Liver (tissue), 9 donors: ENCODE results near the gene TSC22D2. TPM values are rescaled to one million over a fixed set of nuclear protein-coding genes. Genes with fewer than 3 reads are reported as not detected.

ENCODE experiments used
- DNase-seq: peaks from one replicate; pipeline ENCODE4 v3.0.0-alpha.2; 2017; ENCODE audit warnings: low spot score
- H3K27ac ChIP-seq, 2 donors: one replicate each; pipeline ENCODE4 v1.7.0; 2013; ENCODE audit warnings: inconsistent platforms in 2 of 2, low read length in 2 of 2, control low read depth in 1 of 2, low read depth in 1 of 2, mild to moderate bottlenecking in 1 of 2
- H3K27me3 ChIP-seq, 4 donors: one replicate each; pipeline versions ENCODE4 v1.6.1 to v1.7.0; 2013; ENCODE audit warnings: low read length in 3 of 4, inconsistent platforms in 1 of 4, mild to moderate bottlenecking in 1 of 4, moderate library complexity in 1 of 4; ENCODE audit not compliant: control insufficient read depth in 4 of 4, insufficient read depth in 4 of 4
- H3K36me3 ChIP-seq, 4 donors: one replicate each; pipeline versions ENCODE4 v1.6.1 to v1.7.0; 2013; ENCODE audit warnings: low read length in 3 of 4, mild to moderate bottlenecking in 3 of 4, low read depth in 1 of 4, moderate library complexity in 1 of 4; ENCODE audit not compliant: control insufficient read depth in 4 of 4, insufficient read depth in 3 of 4
- H3K4me1 ChIP-seq, 4 donors: one replicate each; pipeline versions ENCODE4 v1.6.1 to v1.7.0; 2013; ENCODE audit warnings: low read length in 3 of 4, mild to moderate bottlenecking in 3 of 4, moderate library complexity in 1 of 4; ENCODE audit not compliant: control insufficient read depth in 4 of 4, insufficient read depth in 4 of 4
- H3K4me3 ChIP-seq, 3 donors: one replicate each; pipeline versions ENCODE4 v1.6.1 to v1.7.0; 2013; ENCODE audit warnings: low read length in 3 of 3, control low read depth in 1 of 3, low read depth in 1 of 3, mild to moderate bottlenecking in 1 of 3
- H3K9ac ChIP-seq, 2 donors: one replicate each; pipeline ENCODE4 v1.7.0; 2013; ENCODE audit warnings: low read length in 2 of 2, mild to moderate bottlenecking in 2 of 2, moderate library complexity in 2 of 2, control low read depth in 1 of 2, low read depth in 1 of 2
- H3K9me3 ChIP-seq, 4 donors: one replicate each; pipeline versions ENCODE4 v1.6.1 to v1.7.0; 2013; ENCODE audit warnings: low read length in 3 of 4; ENCODE audit not compliant: control insufficient read depth in 4 of 4
- ATF3 ChIP-seq: IDR thresholded peaks from 2 replicates; pipeline ENCODE4 v1.6.1; 2016; ENCODE audit warnings: antibody characterized with exemption
- CTCF ChIP-seq: fragments of 150-350 bp; IDR thresholded peaks from 2 replicates; pipeline ENCODE4 v1.5.1; 2017; ENCODE audit warnings: improper control_type of control experiment, low read depth, low read length; ENCODE audit not compliant: missing input control
- EGR1 ChIP-seq, 2 donors: IDR thresholded peaks; 2 replicates each; pipeline ENCODE4 v1.6.1; 2016 to 2018; ENCODE audit warnings: antibody characterized with exemption in 2 of 2, low read depth in 2 of 2
- FOXA1 ChIP-seq: IDR thresholded peaks from 2 replicates; pipeline ENCODE4 v1.6.1; 2016; ENCODE audit warnings: antibody characterized with exemption
- FOXA2 ChIP-seq: IDR thresholded peaks from 2 replicates; pipeline ENCODE4 v1.6.1; 2016; ENCODE audit warnings: antibody characterized with exemption
- HNF4A ChIP-seq, 2 donors: conservative IDR thresholded peaks; 2 replicates each; pipeline ENCODE4 v1.6.1; 2016; ENCODE audit warnings: antibody characterized with exemption in 2 of 2, mild to moderate bottlenecking in 2 of 2
- HNF4G ChIP-seq: IDR thresholded peaks from 2 replicates; pipeline ENCODE4 v1.6.1; 2016; ENCODE audit warnings: antibody characterized with exemption
- MAX ChIP-seq: IDR thresholded peaks from 2 replicates; pipeline ENCODE4 v1.6.1; 2016; ENCODE audit warnings: antibody characterized with exemption
- NR2F2 ChIP-seq: IDR thresholded peaks from 2 replicates; pipeline ENCODE4 v1.6.1; 2016; ENCODE audit warnings: antibody characterized with exemption
- RAD21 ChIP-seq, 2 donors: IDR thresholded peaks; 2 replicates each; pipeline ENCODE4 v1.6.1; 2016; ENCODE audit warnings: antibody characterized with exemption in 2 of 2, mild to moderate bottlenecking in 2 of 2
- REST ChIP-seq: IDR thresholded peaks from 2 replicates; pipeline ENCODE4 v1.6.1; 2016; ENCODE audit warnings: antibody characterized with exemption, mild to moderate bottlenecking
- RXRA ChIP-seq, 2 donors: IDR thresholded peaks; 2 replicates each; pipeline ENCODE4 v1.6.1; 2017 to 2018; ENCODE audit warnings: antibody characterized with exemption in 2 of 2, mild to moderate bottlenecking in 1 of 2
- TAF1 ChIP-seq: conservative IDR thresholded peaks from 2 replicates; pipeline ENCODE4 v1.6.1; 2016; ENCODE audit warnings: antibody characterized with exemption, mild to moderate bottlenecking
- YY1 ChIP-seq: IDR thresholded peaks from 2 replicates; pipeline ENCODE4 v1.6.1; 2016; ENCODE audit warnings: antibody characterized with exemption, mild to moderate bottlenecking
- WGBS: extraction: QIAGEN DNeasy Blood & Tissue Kit; methylation state at CpG from one replicate; pipeline ENCODE4 v1.1.7; 2013; 5-methylcytosine and 5-hydroxymethylcytosine counted together
- polyA plus RNA-seq, 2 donors: library from polyadenylated mRNA; stranded (reverse) in 1 of 2; unstranded in 1 of 2; fragments of 200-250 nt in 1 of 2; fragments of >200 nt in 1 of 2; fragmentation: Nextera tagmentation in 1 of 2; extraction: Ambion mirVana in 1 of 2; gene quantifications; one replicate each; pipeline versions ENCODE4 v1.2.1 to v1.2.3, GENCODE V29; 2013 to 2015
- total RNA-seq, 2 donors: library from RNA; depleted of rRNA; stranded (reverse); fragments of >200 nt; gene quantifications; one replicate each; pipeline ENCODE4 v1.2.3, GENCODE V29; 2014
- TF ChIP-seq, protein P1 (sequence below): IDR thresholded peaks from 2 replicates; pipeline ENCODE4 v1.6.1; 2016; ENCODE audit warnings: antibody characterized with exemption
- donor health status: healthy.
- donor health status: healthy.
- donor health status: healthy.
- donor health status: healthy.
- donor health status: healthy.

Gene TSC22D2
- total and polyA plus RNA-seq, 4 donors = 4.0 to 9.6 (median 7.8) TPM

- H3K27me3 ChIP-seq = no peaks in the 10 kb centered on the region
- no peak for TF ChIP-seq RAD21 (IDR thresholded peaks at IDR 0.05)
- no peak for TF ChIP-seq NR2F2
- TF ChIP-seq TAF1 = peak; percentile 9
- TF ChIP-seq HNF4G = no peak
- peak; percentile 58 for TF ChIP-seq YY1
- TF ChIP-seq REST = peak; percentile 11
- TF ChIP-seq EGR1 (IDR thresholded peaks at IDR 0.05; ENCODE audit: low read depth in 2 of 2) = no peak
- TF ChIP-seq ATF3 = no peak
- no peak for TF ChIP-seq CTCF
- TF ChIP-seq MAX = no peak
- TF ChIP-seq FOXA2 = no peak
- TF ChIP-seq HNF4A (conservative IDR thresholded peaks at IDR 0.05) = peak in 1 of 2 donors; percentile 11
- H3K36me3 ChIP-seq = no peaks in the 10 kb centered on the region
- peaks cover 0 to 24% (median 9%) of the 10 kb centered on the region in 4 donors for H3K4me1 ChIP-seq
- no peak for DNase-seq
- WGBS = under 1% methylated on average over 30 of the region's 30 CpGs
- no peaks in the 10 kb centered on the region for H3K9me3 ChIP-seq
- peak overlapping the region; percentile 100 for H3K27ac ChIP-seq
- peak overlapping the region; percentile 85 to 96 (median 92) for H3K4me3 ChIP-seq
- H3K9ac ChIP-seq = peak overlapping the region; percentile 94 to 99
These were observed 1.0 kb downstream of the TSC22D2 start for GRCh38 chr3:150409125-150409511.

DNA sequence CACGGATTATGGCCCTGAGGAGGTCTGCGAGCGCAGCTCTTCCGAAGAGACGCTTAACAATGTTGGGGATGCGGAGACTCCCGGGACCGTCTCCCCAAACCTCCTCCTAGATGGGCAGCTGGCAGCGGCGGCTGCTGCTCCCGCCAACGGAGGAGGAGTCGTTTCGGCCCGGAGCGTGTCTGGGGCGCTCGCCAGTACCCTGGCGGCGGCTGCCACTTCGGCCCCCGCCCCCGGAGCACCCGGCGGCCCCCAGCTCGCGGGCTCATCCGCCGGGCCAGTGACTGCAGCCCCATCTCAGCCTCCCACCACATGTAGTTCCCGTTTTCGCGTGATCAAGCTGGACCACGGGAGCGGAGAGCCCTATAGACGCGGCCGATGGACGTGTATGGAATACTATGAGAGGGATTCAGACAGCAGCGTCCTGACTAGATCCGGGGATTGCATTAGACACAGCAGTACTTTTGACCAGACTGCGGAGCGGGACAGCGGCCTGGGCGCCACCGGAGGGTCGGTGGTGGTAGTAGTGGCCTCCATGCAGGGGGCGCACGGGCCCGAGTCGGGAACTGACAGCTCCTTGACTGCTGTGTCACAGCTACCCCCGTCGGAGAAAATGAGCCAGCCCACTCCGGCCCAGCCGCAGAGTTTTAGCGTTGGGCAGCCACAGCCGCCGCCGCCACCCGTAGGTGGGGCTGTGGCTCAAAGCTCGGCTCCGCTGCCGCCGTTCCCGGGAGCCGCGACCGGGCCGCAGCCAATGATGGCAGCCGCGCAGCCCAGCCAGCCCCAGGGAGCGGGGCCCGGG, 1.6 kb downstream of the TSC22D2 start:
- Histone ChIP-seq H3K27ac (peak overlapping the region; percentile 100), H3K27me3 (no peaks in the 10 kb centered on the region), H3K36me3 (no peaks in the 10 kb centered on the region), H3K4me1 (peaks cover 2 to 27% (median 13%) of the 10 kb centered on the region in 4 donors), H3K9me3 (no peaks in the 10 kb centered on the region), H3K9ac (peak overlapping the region; percentile 94 to 99), H3K4me3 (peak overlapping the region; percentile 85 to 96 (median 92))
- WGBS = under 1% methylated on average over 72 of the region's 72 CpGs
- peak; percentile 83 for DNase-seq
- peak; percentile 39 for TF ChIP-seq CTCF
- TF ChIP-seq RAD21 (IDR thresholded peaks at IDR 0.05) = peak; percentile 63 to 70
- TF ChIP-seq FOXA1 = no peak
- peak; percentile 70 for TF ChIP-seq TAF1
- no peak for TF ChIP-seq MAX
- TF ChIP-seq ATF3 = no peak
- TF ChIP-seq, protein P1, sequence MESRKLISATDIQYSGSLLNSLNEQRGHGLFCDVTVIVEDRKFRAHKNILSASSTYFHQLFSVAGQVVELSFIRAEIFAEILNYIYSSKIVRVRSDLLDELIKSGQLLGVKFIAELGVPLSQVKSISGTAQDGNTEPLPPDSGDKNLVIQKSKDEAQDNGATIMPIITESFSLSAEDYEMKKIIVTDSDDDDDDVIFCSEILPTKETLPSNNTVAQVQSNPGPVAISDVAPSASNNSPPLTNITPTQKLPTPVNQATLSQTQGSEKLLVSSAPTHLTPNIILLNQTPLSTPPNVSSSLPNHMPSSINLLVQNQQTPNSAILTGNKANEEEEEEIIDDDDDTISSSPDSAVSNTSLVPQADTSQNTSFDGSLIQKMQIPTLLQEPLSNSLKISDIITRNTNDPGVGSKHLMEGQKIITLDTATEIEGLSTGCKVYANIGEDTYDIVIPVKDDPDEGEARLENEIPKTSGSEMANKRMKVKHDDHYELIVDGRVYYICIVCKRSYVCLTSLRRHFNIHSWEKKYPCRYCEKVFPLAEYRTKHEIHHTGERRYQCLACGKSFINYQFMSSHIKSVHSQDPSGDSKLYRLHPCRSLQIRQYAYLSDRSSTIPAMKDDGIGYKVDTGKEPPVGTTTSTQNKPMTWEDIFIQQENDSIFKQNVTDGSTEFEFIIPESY = no peak
- no peak for TF ChIP-seq RXRA (IDR thresholded peaks at IDR 0.05)
- TF ChIP-seq NR2F2 = no peak
- no peak for TF ChIP-seq FOXA2
- no peak for TF ChIP-seq HNF4G
- TF ChIP-seq EGR1 (IDR thresholded peaks at IDR 0.05; ENCODE audit: low read depth in 2 of 2) = no peak
- no peak for TF ChIP-seq YY1
